SK-N-SH (cell line): ENCODE data around the gene CYBRD1. TPM values are rescaled to one million over a fixed set of nuclear protein-coding genes. Genes with fewer than 3 reads are reported as not detected.
"Not testable (repeated sequence)": the region's sequence is repeated elsewhere in the genome, so short reads cannot be mapped to it uniquely, and the experiment has no call there.

Source experiments
- CTCF ChIA-PET: fragments of 300-600, 350-600 bp; formaldehyde crosslinking; extraction: SDS; loops from one replicate; lab custom pipeline; 2021; lab: Yijun Ruan, JAX
- POLR2A ChIA-PET: fragments of 350-600 bp; sonication (Branson Sonifier 250); formaldehyde crosslinking; extraction: SDS; loops from one replicate; lab custom pipeline; 2020; ENCODE audit warnings: antibody characterized with exemption, inconsistent platforms; lab: Yijun Ruan, JAX
- DNase-seq: peaks from one replicate; pipeline ENCODE4 v3.0.0; 2012
- H2AFZ ChIP-seq: fragments of 200-600 bp; sonication (generic); 2 replicates; pipeline ENCODE4 v1.8.1; 2016; ENCODE audit warnings: antibody characterized with exemption, mild to moderate bottlenecking, low read depth
- H3F3A ChIP-seq: fragments of 200-600 bp; sonication (generic); replicated peaks from 2 replicates; pipeline ENCODE3; 2016; ENCODE audit warnings: antibody characterized with exemption, mild to moderate bottlenecking; ENCODE audit not compliant: insufficient read depth
- H3K27ac ChIP-seq, 2 experiments: fragments of 200-500 bp in 1 of 2; fragments of 200-600 bp in 1 of 2; sonication (Bioruptor generic) in 1 of 2; sonication (generic), shearing (Covaris generic) in 1 of 2; 2 replicates each; pipeline versions ENCODE4 v1.5.1 to v1.6.1; 2014 to 2016; ENCODE audit warnings: low read depth in 2 of 2, inconsistent platforms in 1 of 2, low read length in 1 of 2, mild to moderate bottlenecking in 1 of 2, mixed read lengths in 1 of 2
- H3K27me3 ChIP-seq: fragments of 200-600 bp; sonication (generic), shearing (Covaris generic); 2 replicates; pipeline ENCODE4 v1.6.1; 2016; ENCODE audit warnings: mixed run types; ENCODE audit not compliant: insufficient read depth
- H3K36me3 ChIP-seq, 2 experiments: fragments of 200-500 bp in 1 of 2; fragments of 200-600 bp in 1 of 2; sonication (Bioruptor generic) in 1 of 2; sonication (generic) in 1 of 2; replicated peaks in 1 of 2; 2 replicates each; pipeline versions ENCODE3 to v1.5.1; 2014 to 2016; ENCODE audit warnings: low read length in 1 of 2, mild to moderate bottlenecking in 1 of 2; ENCODE audit not compliant: insufficient read depth in 2 of 2, control insufficient read depth in 1 of 2
- H3K4me1 ChIP-seq, 2 experiments: fragments of 200-500 bp in 1 of 2; fragments of 200-600 bp in 1 of 2; sonication (Bioruptor generic) in 1 of 2; sonication (generic), shearing (Covaris generic) in 1 of 2; 2 replicates each; pipeline versions ENCODE4 v1.5.1 to v1.6.1; 2014 to 2016; ENCODE audit warnings: low read depth in 1 of 2, low read length in 1 of 2, mixed run types in 1 of 2; ENCODE audit not compliant: insufficient read depth in 2 of 2, control insufficient read depth in 1 of 2
- H3K4me2 ChIP-seq: fragments of 200-600 bp; sonication (generic), shearing (Covaris generic); 2 replicates; pipeline ENCODE4 v1.6.1; 2017; ENCODE audit warnings: mixed run types
- H3K4me3 ChIP-seq, 2 experiments: fragments of 200-500 bp in 1 of 2; fragments of 200-600 bp in 1 of 2; sonication (Bioruptor generic) in 1 of 2; sonication (generic), shearing (Covaris generic) in 1 of 2; 2 replicates each; pipeline versions ENCODE4 v1.5.1 to v1.8.1; 2014 to 2016; ENCODE audit warnings: low read depth in 2 of 2, inconsistent platforms in 1 of 2, low read length in 1 of 2, mild to moderate bottlenecking in 1 of 2, mixed read lengths in 1 of 2, moderate library complexity in 1 of 2
- H3K79me2 ChIP-seq: fragments of 200-600 bp; sonication (generic); 2 replicates; pipeline ENCODE4 v1.8.1; 2017; ENCODE audit warnings: mild to moderate bottlenecking; ENCODE audit not compliant: insufficient read depth
- H3K9ac ChIP-seq: fragments of 200-600 bp; sonication (generic); 2 replicates; pipeline ENCODE4 v1.6.1; 2017; ENCODE audit warnings: mixed run types
- H3K9me2 ChIP-seq: fragments of 200-600 bp; sonication (generic); 2 replicates; pipeline ENCODE4 v1.6.1; 2017; ENCODE audit warnings: mixed run types
- H3K9me3 ChIP-seq: fragments of 200-600 bp; sonication (generic); 2 replicates; pipeline ENCODE4 v1.6.1; 2017; ENCODE audit warnings: mixed run types, mild to moderate bottlenecking, moderate library complexity
- H4K20me1 ChIP-seq: fragments of 200-600 bp; sonication (generic); 2 replicates; pipeline ENCODE4 v1.6.1; 2017; ENCODE audit warnings: mild to moderate bottlenecking, mixed run types; ENCODE audit not compliant: insufficient read depth
- ELF1 ChIP-seq: IDR thresholded peaks from 2 replicates; pipeline ENCODE4 v1.4.0; 2012
- EP300 ChIP-seq, 2 experiments: IDR thresholded peaks; 2 replicates each; pipeline versions ENCODE4 v1.4.0 to v1.6.1; 2012; ENCODE audit warnings: borderline replicate concordance in 1 of 2, low read depth in 1 of 2, low read length in 1 of 2
- EZH2phosphoT487 ChIP-seq: fragments of 200-600 bp; sonication (generic); IDR thresholded peaks from 2 replicates; pipeline ENCODE4 v1.6.1; 2017; ENCODE audit warnings: low read depth, mixed run types, mild to moderate bottlenecking, antibody characterized with exemption, moderate library complexity, borderline replicate concordance
- FOXM1 ChIP-seq: IDR thresholded peaks from 2 replicates; pipeline ENCODE4 v1.4.0; 2012; ENCODE audit warnings: low read depth, mild to moderate bottlenecking
- GABPA ChIP-seq: IDR thresholded peaks from 2 replicates; pipeline ENCODE4 v1.4.0; 2012; ENCODE audit warnings: low read depth, mild to moderate bottlenecking
- GATA2 ChIP-seq: sonication (generic); formaldehyde crosslinking; IDR thresholded peaks from 2 replicates; pipeline ENCODE4 v1.5.0; 2020; ENCODE audit warnings: mild to moderate bottlenecking, missing genetic modification reagents
- MEF2A ChIP-seq: IDR thresholded peaks from 2 replicates; pipeline ENCODE4 v1.4.0; 2012; ENCODE audit warnings: low read depth, borderline replicate concordance
- MXI1 ChIP-seq: IDR thresholded peaks from 2 replicates; pipeline ENCODE4 v1.6.1; 2012; ENCODE audit warnings: mild to moderate bottlenecking, low read depth, low read length, improper control_type of control experiment
- RCOR1 ChIP-seq: fragments of 150-350 bp; IDR thresholded peaks from 2 replicates; pipeline ENCODE4 v1.6.1; 2017; ENCODE audit warnings: antibody characterized with exemption, low read length
- RFX5 ChIP-seq: IDR thresholded peaks from 2 replicates; pipeline ENCODE4 v1.6.1; 2012; ENCODE audit warnings: mild to moderate bottlenecking, improper control_type of control experiment, low read length
- SIN3A ChIP-seq: IDR thresholded peaks from 2 replicates; pipeline ENCODE4 v1.6.1; 2012; ENCODE audit warnings: low read depth, mild to moderate bottlenecking, low read length, moderate library complexity, borderline replicate concordance
- SMC3 ChIP-seq: IDR thresholded peaks from 2 replicates; pipeline ENCODE4 v1.6.1; 2012; ENCODE audit warnings: low read depth, low read length, improper control_type of control experiment
- TAF1 ChIP-seq: IDR thresholded peaks from 2 replicates; pipeline ENCODE4 v1.6.1; 2012; ENCODE audit warnings: low read depth, mild to moderate bottlenecking, low read length, moderate library complexity, borderline replicate concordance
- TCF12 ChIP-seq: IDR thresholded peaks from 2 replicates; pipeline ENCODE4 v1.4.0; 2012
- TEAD4 ChIP-seq: IDR thresholded peaks from 2 replicates; pipeline ENCODE4 v1.4.0; 2012; ENCODE audit warnings: mild to moderate bottlenecking, borderline replicate concordance; ENCODE audit not compliant: insufficient read depth
- WGBS: methylation state at CpG from one replicate; pipeline ENCODE4 v1.1.6; 2017; ENCODE audit warnings: low lambda C conversion rate; 5-methylcytosine and 5-hydroxymethylcytosine counted together
- polyA plus RNA-seq, 3 experiments: library from polyadenylated mRNA; depleted of rRNA; stranded (reverse); fragments of >200 nt; gene quantifications; 2 replicates each; pipeline ENCODE4 v1.2.3, GENCODE V29; 2012
- TF ChIP-seq, protein P1 (sequence below): fragments of 150-350 bp; IDR thresholded peaks from 2 replicates; pipeline ENCODE4 v1.6.1; 2017; ENCODE audit warnings: antibody characterized with exemption, low read length, low read depth, borderline replicate concordance
- TF ChIP-seq, protein P2 (sequence below): fragments of 150-350 bp; IDR thresholded peaks from 2 replicates; pipeline ENCODE4 v1.6.1; 2016; ENCODE audit warnings: mild to moderate bottlenecking, low read depth, low read length
- TF ChIP-seq, protein P3 (sequence below): IDR thresholded peaks from 2 replicates; pipeline ENCODE4 v1.4.0; 2012; ENCODE audit warnings: low read depth, borderline replicate concordance
- TF ChIP-seq, protein P4 (sequence below): IDR thresholded peaks from 2 replicates; pipeline ENCODE4; 2012

Gene CYBRD1
- polyA plus RNA-seq, 1 of the 3 experiments (the other 2 are of a cell fraction): 21.1 TPM

DNA sequence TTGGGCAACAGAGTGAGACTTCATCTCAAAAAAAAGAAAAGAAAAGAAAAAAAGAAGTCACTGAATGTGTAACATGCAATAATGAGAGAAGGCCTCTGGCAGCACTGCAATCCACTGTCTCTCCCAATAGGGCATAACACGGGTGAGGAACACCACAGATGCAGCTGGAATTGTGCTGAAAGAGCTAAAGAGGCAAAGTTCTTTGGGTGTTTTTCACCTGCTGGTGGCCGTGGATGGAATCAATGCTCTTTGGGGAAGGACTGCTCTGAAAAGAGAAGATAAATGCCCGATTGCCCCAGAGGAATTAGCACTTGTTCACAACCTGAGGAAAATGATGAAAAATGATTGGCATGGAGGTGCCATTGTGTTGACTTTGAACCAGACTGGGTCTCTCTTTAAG lies 31.0 kb upstream of the CYBRD1 start:
- no peaks in the 10 kb centered on the region for H3K36me3 ChIP-seq
- no peaks in the 10 kb centered on the region for H3K4me1 ChIP-seq
- ChIA-PET CTCF (no interaction called here), POLR2A (no interaction called here)
- DNase-seq: no peak
- H3K9me2 ChIP-seq: no peaks in the 10 kb centered on the region
- no peak overlapping the region for H3K9ac ChIP-seq
- no peaks in the 10 kb centered on the region for H3K27me3 ChIP-seq
- no peak overlapping the region for H3K27ac ChIP-seq
- no peaks in the 10 kb centered on the region for H3F3A ChIP-seq
- no peak overlapping the region for H3K4me2 ChIP-seq
- whole genome bisulfite sequencing: 93% methylated on average over 3 of the region's 3 CpGs
- no peaks in the 10 kb centered on the region for H4K20me1 ChIP-seq
- no peaks in the 10 kb centered on the region for H3K9me3 ChIP-seq
- no peak overlapping the region for H2AFZ ChIP-seq
- TF ChIP-seq ELF1 (no peak), TAF1 (no peak), EP300 (IDR thresholded peaks at IDR 0.05; ENCODE audit: borderline replicate concordance in 1 of 2, low read depth in 1 of 2, low read length in 1 of 2) (no peak), MEF2A (no peak), GATA2 (CRISPR knock-in tag) (no peak), TCF12 (no peak), SMC3 (no peak), EZH2phosphoT487 (no peak), SIN3A (no peak), MXI1 (no peak)
- TF ChIP-seq, protein P1, sequence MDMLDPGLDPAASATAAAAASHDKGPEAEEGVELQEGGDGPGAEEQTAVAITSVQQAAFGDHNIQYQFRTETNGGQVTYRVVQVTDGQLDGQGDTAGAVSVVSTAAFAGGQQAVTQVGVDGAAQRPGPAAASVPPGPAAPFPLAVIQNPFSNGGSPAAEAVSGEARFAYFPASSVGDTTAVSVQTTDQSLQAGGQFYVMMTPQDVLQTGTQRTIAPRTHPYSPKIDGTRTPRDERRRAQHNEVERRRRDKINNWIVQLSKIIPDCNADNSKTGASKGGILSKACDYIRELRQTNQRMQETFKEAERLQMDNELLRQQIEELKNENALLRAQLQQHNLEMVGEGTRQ: no peak
- TF ChIP-seq, protein P2, sequence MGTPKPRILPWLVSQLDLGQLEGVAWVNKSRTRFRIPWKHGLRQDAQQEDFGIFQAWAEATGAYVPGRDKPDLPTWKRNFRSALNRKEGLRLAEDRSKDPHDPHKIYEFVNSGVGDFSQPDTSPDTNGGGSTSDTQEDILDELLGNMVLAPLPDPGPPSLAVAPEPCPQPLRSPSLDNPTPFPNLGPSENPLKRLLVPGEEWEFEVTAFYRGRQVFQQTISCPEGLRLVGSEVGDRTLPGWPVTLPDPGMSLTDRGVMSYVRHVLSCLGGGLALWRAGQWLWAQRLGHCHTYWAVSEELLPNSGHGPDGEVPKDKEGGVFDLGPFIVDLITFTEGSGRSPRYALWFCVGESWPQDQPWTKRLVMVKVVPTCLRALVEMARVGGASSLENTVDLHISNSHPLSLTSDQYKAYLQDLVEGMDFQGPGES: no peak
- TF ChIP-seq, protein P3, sequence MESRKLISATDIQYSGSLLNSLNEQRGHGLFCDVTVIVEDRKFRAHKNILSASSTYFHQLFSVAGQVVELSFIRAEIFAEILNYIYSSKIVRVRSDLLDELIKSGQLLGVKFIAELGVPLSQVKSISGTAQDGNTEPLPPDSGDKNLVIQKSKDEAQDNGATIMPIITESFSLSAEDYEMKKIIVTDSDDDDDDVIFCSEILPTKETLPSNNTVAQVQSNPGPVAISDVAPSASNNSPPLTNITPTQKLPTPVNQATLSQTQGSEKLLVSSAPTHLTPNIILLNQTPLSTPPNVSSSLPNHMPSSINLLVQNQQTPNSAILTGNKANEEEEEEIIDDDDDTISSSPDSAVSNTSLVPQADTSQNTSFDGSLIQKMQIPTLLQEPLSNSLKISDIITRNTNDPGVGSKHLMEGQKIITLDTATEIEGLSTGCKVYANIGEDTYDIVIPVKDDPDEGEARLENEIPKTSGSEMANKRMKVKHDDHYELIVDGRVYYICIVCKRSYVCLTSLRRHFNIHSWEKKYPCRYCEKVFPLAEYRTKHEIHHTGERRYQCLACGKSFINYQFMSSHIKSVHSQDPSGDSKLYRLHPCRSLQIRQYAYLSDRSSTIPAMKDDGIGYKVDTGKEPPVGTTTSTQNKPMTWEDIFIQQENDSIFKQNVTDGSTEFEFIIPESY: no peak
- no peaks in the 10 kb centered on the region for H3K79me2 ChIP-seq
- no peak overlapping the region for H3K4me3 ChIP-seq

DNA sequence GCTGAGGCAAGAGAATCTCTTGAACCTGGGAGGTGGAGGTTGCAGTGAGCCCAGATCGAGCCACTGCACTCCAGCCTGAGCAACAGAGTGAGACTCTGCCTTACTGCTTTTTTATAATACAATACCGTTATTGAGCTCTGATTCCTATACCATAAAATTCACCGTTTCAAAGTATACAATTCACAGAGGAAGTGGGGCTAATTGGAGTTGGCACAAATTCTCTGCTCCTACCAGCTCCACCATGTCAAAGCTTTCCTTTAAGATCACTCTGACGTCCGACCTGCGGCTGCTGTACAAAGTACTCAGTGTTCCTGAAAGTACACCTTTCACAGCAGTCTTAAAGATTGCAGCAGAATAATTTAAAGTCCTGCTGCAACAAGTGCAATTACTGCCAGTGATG lies 29.6 kb upstream of the CYBRD1 start:
- ChIA-PET CTCF (no interaction called here), POLR2A (no interaction called here)
- Histone ChIP-seq H3K9me2 (no peaks in the 10 kb centered on the region), H2AFZ (no peak overlapping the region), H3F3A (no peaks in the 10 kb centered on the region), H3K36me3 (no peaks in the 10 kb centered on the region), H3K27ac (no peak overlapping the region), H3K4me2 (no peak overlapping the region), H3K4me3 (no peak overlapping the region), H3K79me2 (no peaks in the 10 kb centered on the region), H3K4me1 (no peaks in the 10 kb centered on the region), H3K9me3 (no peaks in the 10 kb centered on the region), H3K9ac (no peak overlapping the region), H4K20me1 (no peaks in the 10 kb centered on the region), H3K27me3 (no peaks in the 10 kb centered on the region)
- WGBS: 89% methylated on average over 6 of the region's 6 CpGs
- TF ChIP-seq, protein P4, sequence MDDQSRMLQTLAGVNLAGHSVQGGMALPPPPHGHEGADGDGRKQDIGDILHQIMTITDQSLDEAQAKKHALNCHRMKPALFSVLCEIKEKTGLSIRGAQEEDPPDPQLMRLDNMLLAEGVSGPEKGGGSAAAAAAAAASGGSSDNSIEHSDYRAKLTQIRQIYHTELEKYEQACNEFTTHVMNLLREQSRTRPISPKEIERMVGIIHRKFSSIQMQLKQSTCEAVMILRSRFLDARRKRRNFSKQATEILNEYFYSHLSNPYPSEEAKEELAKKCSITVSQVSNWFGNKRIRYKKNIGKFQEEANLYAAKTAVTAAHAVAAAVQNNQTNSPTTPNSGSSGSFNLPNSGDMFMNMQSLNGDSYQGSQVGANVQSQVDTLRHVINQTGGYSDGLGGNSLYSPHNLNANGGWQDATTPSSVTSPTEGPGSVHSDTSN: no peak
- TF ChIP-seq, protein P1: no peak
- TF ChIP-seq RFX5: no peak
- no peak for TF ChIP-seq FOXM1
- no peak for TF ChIP-seq GABPA
- TF ChIP-seq TAF1: no peak
- TF ChIP-seq TCF12: no peak
- no peak for TF ChIP-seq RCOR1
- TF ChIP-seq TEAD4: no peak
- no peak for DNase-seq

DNA sequence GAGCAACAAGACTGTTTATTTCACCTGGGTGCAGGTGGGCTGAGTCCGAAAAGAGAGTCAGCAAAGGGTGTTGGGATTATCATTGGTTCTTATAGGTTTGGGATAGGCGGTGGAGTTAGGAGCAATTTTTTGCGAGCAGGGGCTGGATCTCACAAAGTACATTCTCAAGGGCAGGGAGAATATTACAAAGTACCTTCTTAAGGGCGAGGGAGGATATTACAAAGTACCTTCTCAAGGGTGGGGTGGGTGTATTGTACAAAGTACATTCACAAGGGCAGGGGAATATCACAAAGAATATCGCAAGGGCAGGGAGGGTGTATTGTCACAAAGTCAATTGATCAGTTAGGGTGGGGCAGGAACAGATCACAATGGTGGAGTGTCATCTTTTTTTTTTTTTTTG lies 24.6 kb upstream of the CYBRD1 start:
- H3K4me1 ChIP-seq, DNase-seq, H3K27me3 ChIP-seq, H3K4me3 ChIP-seq, H3K9ac ChIP-seq, H4K20me1 ChIP-seq, H3K4me2 ChIP-seq, H3K27ac ChIP-seq, POLR2A ChIA-PET, CTCF ChIA-PET, H3K36me3 ChIP-seq, H3K9me3 ChIP-seq, H3K9me2 ChIP-seq, H2AFZ ChIP-seq, H3F3A ChIP-seq, H3K79me2 ChIP-seq: not testable (repeated sequence)
- WGBS: 83% methylated on average over 5 of the region's 5 CpGs
